A549 treated with Mapracorat at 1 μM for 4 hours (cell line): ENCODE data around the gene CTNNA3. TPM values are rescaled to one million over a fixed set of nuclear protein-coding genes. Genes with fewer than 3 reads are reported as not detected.

Experiments used
- total RNA-seq: library from RNA; stranded (reverse); fragments of 200-300 nt; extraction: Qiagen RNA extraction; gene quantifications from 5 replicates; pipeline ENCODE4 v1.2.3, GENCODE V29; 2022

Gene CTNNA3
- not detected in 5 replicates for total RNA-seq

GRCh38 chr10:67696029-67696428 lies at the start of gene CTNNA3:
CTNNA3 (minus strand) TSS chr10:67696195.

GRCh38 chr10:66925896-66926715 lies 769.9 kb downstream of the CTNNA3 start, which contains the start of gene LRRTM3:
LRRTM3 (plus strand) TSS chr10:66926036.

Other genes with a start within 250 kb of the CTNNA3 start
- gene DNAJC12, start 142.0 kb upstream of the CTNNA3 start, total RNA-seq: 51.9 to 68.0 TPM (median 54.4 TPM) in 5 replicates
- 17.1 to 19.7 TPM (median 18.7 TPM) in 5 replicates for gene SIRT1, start 188.5 kb upstream of the CTNNA3 start, total RNA-seq